Esophagus muscularis mucosa (tissue), 4 donors: ENCODE data around the gene SH3BP5. TPM values are rescaled to one million over a fixed set of nuclear protein-coding genes. Genes with fewer than 3 reads are reported as not detected.

Experiments
- DNase-seq: peaks from one replicate; pipeline ENCODE4 v3.0.0-alpha.2; 2017; ENCODE audit errors: extremely low spot score
- H3K27ac ChIP-seq, 4 donors: fragments of 200-600 bp; sonication (generic); replicated peaks in 1 of 4; 1 replicate in 3 of 4; 2 replicates in 1 of 4; pipeline ENCODE4 v1.5.1; 2016 to 2019; ENCODE audit warnings: mild to moderate bottlenecking in 1 of 4
- H3K27me3 ChIP-seq, 4 donors: fragments of 200-600 bp; sonication (generic); one replicate each; pipeline versions ENCODE4 v1.5.1 to v1.6.0; 2016 to 2019
- H3K36me3 ChIP-seq, 4 donors: fragments of 200-600 bp; sonication (generic); one replicate each; pipeline ENCODE4 v1.5.1; 2016 to 2019
- H3K4me1 ChIP-seq, 4 donors: fragments of 200-600 bp; sonication (generic); one replicate each; pipeline ENCODE4 v1.5.1; 2016 to 2019
- H3K4me3 ChIP-seq, 4 donors: fragments of 200-600 bp; sonication (generic); 1 replicate in 2 of 4; 2 replicates in 2 of 4; pipeline ENCODE4 v1.5.1; 2016 to 2019; ENCODE audit warnings: mild to moderate bottlenecking in 4 of 4, moderate library complexity in 1 of 4
- H3K9me3 ChIP-seq, 4 donors: fragments of 200-600 bp; sonication (generic); 1 replicate in 3 of 4; 2 replicates in 1 of 4; pipeline ENCODE4 v1.5.1; 2016 to 2019
- CTCF ChIP-seq, 3 experiments: fragments of 200-600 bp in 2 of 3; fragments of 450-650 bp in 1 of 3; sonication (generic) in 2 of 3; IDR thresholded peaks; one replicate each; pipeline ENCODE4 v1.5.1; 2017 to 2019; ENCODE audit warnings: antibody characterized with exemption in 3 of 3, mild to moderate bottlenecking in 2 of 3, moderate library complexity in 1 of 3
- EP300 ChIP-seq: sonication (generic); formaldehyde crosslinking; IDR thresholded peaks from one replicate; pipeline ENCODE4 v1.6.1; 2017; ENCODE audit warnings: antibody characterized with exemption
- POLR2A ChIP-seq: fragments of 450-650 bp; IDR thresholded peaks from one replicate; pipeline ENCODE4 v1.6.1; 2017; ENCODE audit warnings: antibody characterized with exemption, moderate library complexity, mild to moderate bottlenecking, low read depth
- POLR2AphosphoS5 ChIP-seq, 2 donors: sonication (generic); formaldehyde crosslinking; IDR thresholded peaks; one replicate each; pipeline ENCODE4 v1.6.1; 2017; ENCODE audit warnings: antibody characterized with exemption in 2 of 2
- WGBS: methylation state at CpG from one replicate; pipeline ENCODE4 v1.1.5; 2018; 5-methylcytosine and 5-hydroxymethylcytosine counted together
- intact Hi-C: fragments of 100-400 bp; cut with DNase I; formaldehyde crosslinking; loops from one replicate; pipeline ENCODE4 v1.15.1; 2023
- total RNA-seq, 4 donors: library from RNA; depleted of rRNA; stranded (reverse); fragments of >200 nt; gene quantifications; one replicate each; pipeline versions ENCODE4 v1.1.0 to v1.2.1, GENCODE V29; 2016

Gene SH3BP5
- total RNA-seq, 4 donors from 2014 or later, result 26.2 to 56.5 (median 38.2) TPM

DNA sequence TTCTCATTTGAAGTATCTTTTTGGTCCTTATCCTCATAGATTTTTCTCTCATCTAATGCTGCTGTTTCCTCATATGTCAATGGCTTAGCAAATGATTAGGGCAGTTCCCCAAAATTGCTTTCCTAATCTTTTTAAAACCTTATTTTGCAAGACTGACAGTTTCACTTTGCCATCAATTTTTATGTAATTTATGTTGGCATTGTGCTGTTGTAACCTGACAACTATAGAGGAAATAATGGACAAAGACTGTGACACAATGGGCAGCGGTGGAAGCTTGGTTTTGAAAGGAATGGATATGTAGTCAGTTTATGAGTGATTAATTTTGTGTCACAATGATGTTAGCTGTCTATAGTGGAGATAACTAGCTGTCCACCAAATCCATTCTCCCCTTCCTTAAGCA lies 10.6 kb upstream of the SH3BP5 start:
- Histone ChIP-seq H3K9me3 (peaks cover 0 to 5% (median 0%) of the 10 kb centered on the region in 4 donors), H3K27ac (no peak overlapping the region), H3K4me1 (peaks cover 0 to 8% (median 0%) of the 10 kb centered on the region in 4 donors), H3K36me3 (no peaks in the 10 kb centered on the region), H3K27me3 (no peaks in the 10 kb centered on the region), H3K4me3 (no peak overlapping the region)
- intact Hi-C loops, result no loop called here
- no peak for DNase-seq
- 78% methylated on average over 1 of the region's 1 CpG for WGBS
- TF ChIP-seq POLR2A (no peak), CTCF (IDR thresholded peaks at IDR 0.05) (no peak), EP300 (no peak), POLR2AphosphoS5 (IDR thresholded peaks at IDR 0.05) (no peak)

- intact Hi-C loops, result no loop called here
- H3K4me3 ChIP-seq, result no peak overlapping the region
- TF ChIP-seq POLR2AphosphoS5 (IDR thresholded peaks at IDR 0.05) (no peak), CTCF (IDR thresholded peaks at IDR 0.05) (no peak), POLR2A (no peak), EP300 (no peak)
- peaks cover 0 to 8% (median 0%) of the 10 kb centered on the region in 4 donors for H3K4me1 ChIP-seq
- 78% methylated on average over 3 of the region's 3 CpGs for WGBS
- H3K36me3 ChIP-seq, result no peaks in the 10 kb centered on the region
- H3K27me3 ChIP-seq, result no peaks in the 10 kb centered on the region
- no peak for DNase-seq
- no peak overlapping the region for H3K27ac ChIP-seq
- H3K9me3 ChIP-seq, result peaks cover 0 to 5% (median 0%) of the 10 kb centered on the region in 4 donors
Measured at GRCh38 chr3:15342246-15342645, 9.9 kb upstream of the SH3BP5 start.

GRCh38 chr3:15341030-15341726 lies 8.8 kb upstream of the SH3BP5 start:
- 82% methylated on average over 6 of the region's 6 CpGs for WGBS
- no peak overlapping the region for H3K27ac ChIP-seq
- H3K4me1 ChIP-seq, result peaks cover 0 to 8% (median 0%) of the 10 kb centered on the region in 4 donors
- TF ChIP-seq POLR2A, result no peak
- TF ChIP-seq CTCF (IDR thresholded peaks at IDR 0.05), result no peak
- no peak for TF ChIP-seq POLR2AphosphoS5 (IDR thresholded peaks at IDR 0.05)
- no peak for TF ChIP-seq EP300
- H3K4me3 ChIP-seq, result no peak overlapping the region
- intact Hi-C loops, result no loop called here
- H3K27me3 ChIP-seq, result no peaks in the 10 kb centered on the region
- no peak for DNase-seq
- peaks cover 0 to 5% (median 0%) of the 10 kb centered on the region in 4 donors for H3K9me3 ChIP-seq
- no peaks in the 10 kb centered on the region for H3K36me3 ChIP-seq

DNA sequence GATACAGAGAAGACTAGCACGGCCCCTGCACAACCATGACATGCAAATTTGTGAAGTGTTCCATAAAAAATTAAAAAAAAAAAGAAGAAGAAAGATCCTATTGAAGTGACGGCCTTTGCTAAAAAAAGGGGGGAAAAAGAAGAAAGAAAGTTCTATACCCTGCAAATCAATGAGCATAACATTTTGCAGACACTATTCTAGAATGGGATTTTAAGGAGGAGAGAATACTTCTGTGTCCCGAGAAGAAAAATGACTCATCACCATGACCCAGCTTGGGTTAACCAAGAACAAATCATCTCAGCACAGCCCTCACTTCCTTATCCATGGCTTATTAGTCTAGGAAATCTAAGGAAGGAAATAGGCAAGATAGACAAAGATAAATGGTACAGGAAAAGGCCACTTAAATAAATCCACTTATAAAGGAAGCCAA lies 7.4 kb upstream of the SH3BP5 start:
- Histone ChIP-seq H3K4me3 (no peak overlapping the region), H3K27me3 (no peaks in the 10 kb centered on the region), H3K36me3 (no peaks in the 10 kb centered on the region), H3K27ac (no peak overlapping the region), H3K9me3 (peaks cover 0 to 5% (median 0%) of the 10 kb centered on the region in 4 donors), H3K4me1 (peaks cover 0 to 8% (median 0%) of the 10 kb centered on the region in 4 donors)
- intact Hi-C loops, result no loop called here
- no peak for DNase-seq
- TF ChIP-seq POLR2A (no peak), POLR2AphosphoS5 (IDR thresholded peaks at IDR 0.05) (no peak), EP300 (no peak), CTCF (IDR thresholded peaks at IDR 0.05) (no peak)
- 47% methylated on average over 3 of the region's 3 CpGs for WGBS
